GM13977 (cell line): ENCODE data around the gene CEBPZOS.
"Not testable (repeated sequence)": the region's sequence is repeated elsewhere in the genome, so short reads cannot be mapped to it uniquely, and the experiment has no call there.

Source experiments
- DNase-seq: peaks from one replicate; pipeline ENCODE4 v3.0.0; 2012; ENCODE audit warnings: low spot score
- in situ Hi-C: fragments of 300-500 bp; cut with MboI; formaldehyde crosslinking; loops from one replicate; pipeline ENCODE4 v1.12.0; 2022; ENCODE audit warnings: low sequenced_read_pairs, low pct_unique_long_range_greater_than_20kb, mixed read lengths, inconsistent platforms; ENCODE audit not compliant: unreplicated experiment
- TF ChIP-seq, protein P1 (sequence below): IDR thresholded peaks from 2 replicates; pipeline ENCODE4 v1.5.1; 2012; ENCODE audit warnings: mild to moderate bottlenecking, control low read depth; ENCODE audit not compliant: insufficient read depth; ENCODE audit errors: extremely low read depth, missing control alignments

Gene CEBPZOS

GRCh38 chr2:37191253-37191652 lies 5.0 kb upstream of the CEBPZOS start:
- in situ Hi-C loops: no loop called here
- no peak for DNase-seq
- TF ChIP-seq, protein P1, sequence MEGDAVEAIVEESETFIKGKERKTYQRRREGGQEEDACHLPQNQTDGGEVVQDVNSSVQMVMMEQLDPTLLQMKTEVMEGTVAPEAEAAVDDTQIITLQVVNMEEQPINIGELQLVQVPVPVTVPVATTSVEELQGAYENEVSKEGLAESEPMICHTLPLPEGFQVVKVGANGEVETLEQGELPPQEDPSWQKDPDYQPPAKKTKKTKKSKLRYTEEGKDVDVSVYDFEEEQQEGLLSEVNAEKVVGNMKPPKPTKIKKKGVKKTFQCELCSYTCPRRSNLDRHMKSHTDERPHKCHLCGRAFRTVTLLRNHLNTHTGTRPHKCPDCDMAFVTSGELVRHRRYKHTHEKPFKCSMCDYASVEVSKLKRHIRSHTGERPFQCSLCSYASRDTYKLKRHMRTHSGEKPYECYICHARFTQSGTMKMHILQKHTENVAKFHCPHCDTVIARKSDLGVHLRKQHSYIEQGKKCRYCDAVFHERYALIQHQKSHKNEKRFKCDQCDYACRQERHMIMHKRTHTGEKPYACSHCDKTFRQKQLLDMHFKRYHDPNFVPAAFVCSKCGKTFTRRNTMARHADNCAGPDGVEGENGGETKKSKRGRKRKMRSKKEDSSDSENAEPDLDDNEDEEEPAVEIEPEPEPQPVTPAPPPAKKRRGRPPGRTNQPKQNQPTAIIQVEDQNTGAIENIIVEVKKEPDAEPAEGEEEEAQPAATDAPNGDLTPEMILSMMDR: no peak

- no peak for DNase-seq
- TF ChIP-seq, protein P1: no peak
- in situ Hi-C loops: no loop called here
Observed at GRCh38 chr2:37191747-37192146, 4.5 kb upstream of the CEBPZOS start.

DNA sequence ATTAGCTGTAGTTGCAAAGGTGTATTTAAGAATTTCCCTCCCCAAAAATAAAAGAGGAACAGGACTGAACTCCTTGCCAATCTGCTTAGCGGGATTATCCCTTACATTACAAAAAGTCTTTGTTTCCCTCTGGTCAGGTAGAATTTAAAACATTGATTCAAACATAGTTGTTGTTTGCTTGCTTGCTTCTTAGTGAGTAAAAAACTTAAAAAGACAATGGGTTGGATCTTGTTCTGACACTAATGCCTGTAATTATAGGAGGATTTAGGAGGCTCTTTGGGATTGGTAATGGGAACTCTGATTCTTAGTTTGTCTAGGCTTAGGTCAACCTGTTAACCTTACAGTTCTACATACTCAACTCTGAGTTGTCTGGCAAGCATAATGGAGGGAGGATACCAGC lies 3.7 kb upstream of the CEBPZOS start:
- no peak for DNase-seq
- in situ Hi-C loops: no loop called here
- TF ChIP-seq, protein P1: no peak

DNA sequence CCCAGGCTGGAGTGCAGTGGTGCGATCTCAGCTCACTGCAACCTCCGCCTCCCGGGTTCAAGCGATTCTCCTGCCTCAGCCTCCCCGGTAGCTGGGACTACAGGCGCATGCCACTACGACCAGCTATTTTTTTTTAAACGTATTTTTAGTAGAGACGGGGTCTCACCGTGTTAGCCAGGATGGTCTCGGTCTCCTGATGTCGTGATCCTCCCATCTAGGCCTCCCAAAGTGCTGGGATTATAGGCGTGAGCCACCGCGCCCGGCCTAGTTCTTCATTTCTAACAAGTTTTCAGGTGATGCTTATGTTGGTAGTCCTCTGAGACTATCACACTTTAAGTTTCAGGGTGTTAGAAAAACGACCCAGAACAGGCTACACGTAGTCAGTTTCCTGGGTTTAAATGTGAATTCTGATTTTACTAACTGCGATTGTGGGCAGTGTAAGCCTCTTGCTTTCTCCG lies 405 bp upstream of the CEBPZOS start:
- in situ Hi-C loops, DNase-seq: not testable (repeated sequence)

DNA sequence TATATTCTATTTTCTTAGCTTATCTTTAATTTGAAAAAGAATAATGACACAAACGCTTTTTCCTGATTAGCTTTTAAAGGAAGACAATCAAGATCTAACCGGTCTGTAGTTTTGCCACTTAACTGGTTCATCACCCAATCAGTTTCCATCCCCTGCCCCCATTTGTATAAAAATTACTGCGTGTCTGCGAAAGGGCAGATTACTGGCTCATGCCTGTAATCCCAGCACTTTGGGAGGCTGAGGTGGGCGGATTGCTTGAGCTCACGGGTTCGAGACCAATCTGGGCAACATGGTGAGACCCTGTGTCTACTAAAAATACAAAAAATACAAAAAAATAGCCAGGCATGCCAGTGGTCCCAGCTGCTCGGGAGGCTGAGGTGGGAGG lies 2.4 kb downstream of the CEBPZOS start:
- no peak for DNase-seq
- in situ Hi-C loops: no loop called here
- TF ChIP-seq, protein P1: no peak

DNA sequence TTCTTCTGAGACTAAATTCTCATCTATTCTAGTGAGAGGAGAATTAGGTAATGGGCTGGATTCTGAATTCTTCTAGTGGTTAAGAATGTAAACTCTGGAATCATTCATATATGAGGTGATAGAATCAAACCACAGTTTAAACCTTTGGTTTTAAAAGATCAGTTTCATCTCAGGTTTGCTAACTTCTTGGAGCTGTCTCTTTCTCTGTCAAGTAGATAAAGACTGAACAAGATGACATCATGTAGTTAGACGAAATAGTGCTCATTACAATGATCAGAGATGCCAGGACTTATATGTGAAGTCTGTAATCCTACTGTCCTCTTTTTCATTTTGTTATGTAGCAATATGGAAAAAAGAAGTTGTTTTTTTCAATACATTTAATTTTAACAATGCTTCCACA lies 4.9 kb downstream of the CEBPZOS start:
- no peak for DNase-seq
- in situ Hi-C loops: no loop called here
- TF ChIP-seq, protein P1: no peak

- DNase-seq: no peak
- TF ChIP-seq, protein P1: no peak
- in situ Hi-C loops: no loop called here
Observed at GRCh38 chr2:37201766-37202165, 5.5 kb downstream of the CEBPZOS start.
